ENCODE data around the gene TMEM130.

Gene TMEM130

GRCh38 chr7:98800996-98801395 is 68.8 kb downstream of the TMEM130 start:
- TF ChIP-seq ZBTB7A (IDR thresholded peaks at IDR 0.05; ENCODE audit: low read depth) (no peak), TAF1 (IDR thresholded peaks at IDR 0.05; ENCODE audit: low read depth) (no peak), NFIC (IDR thresholded peaks at IDR 0.05) (no peak), TCF12 (IDR thresholded peaks at IDR 0.05; ENCODE audit: low read depth) (no peak), TEAD4 (IDR thresholded peaks at IDR 0.05) (no peak), FOXM1 (IDR thresholded peaks at IDR 0.05; ENCODE audit: borderline replicate concordance, low read depth) (no peak), RAD21 (IDR thresholded peaks at IDR 0.05; ENCODE audit: low read depth) (no peak), CREB1 (IDR thresholded peaks at IDR 0.05; ENCODE audit: low read depth) (no peak), MAX (IDR thresholded peaks at IDR 0.05) (no peak)
- TF ChIP-seq, protein P1, sequence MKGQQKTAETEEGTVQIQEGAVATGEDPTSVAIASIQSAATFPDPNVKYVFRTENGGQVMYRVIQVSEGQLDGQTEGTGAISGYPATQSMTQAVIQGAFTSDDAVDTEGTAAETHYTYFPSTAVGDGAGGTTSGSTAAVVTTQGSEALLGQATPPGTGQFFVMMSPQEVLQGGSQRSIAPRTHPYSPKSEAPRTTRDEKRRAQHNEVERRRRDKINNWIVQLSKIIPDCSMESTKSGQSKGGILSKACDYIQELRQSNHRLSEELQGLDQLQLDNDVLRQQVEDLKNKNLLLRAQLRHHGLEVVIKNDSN (IDR thresholded peaks at IDR 0.05) = no peak
- TF ChIP-seq, protein P2, sequence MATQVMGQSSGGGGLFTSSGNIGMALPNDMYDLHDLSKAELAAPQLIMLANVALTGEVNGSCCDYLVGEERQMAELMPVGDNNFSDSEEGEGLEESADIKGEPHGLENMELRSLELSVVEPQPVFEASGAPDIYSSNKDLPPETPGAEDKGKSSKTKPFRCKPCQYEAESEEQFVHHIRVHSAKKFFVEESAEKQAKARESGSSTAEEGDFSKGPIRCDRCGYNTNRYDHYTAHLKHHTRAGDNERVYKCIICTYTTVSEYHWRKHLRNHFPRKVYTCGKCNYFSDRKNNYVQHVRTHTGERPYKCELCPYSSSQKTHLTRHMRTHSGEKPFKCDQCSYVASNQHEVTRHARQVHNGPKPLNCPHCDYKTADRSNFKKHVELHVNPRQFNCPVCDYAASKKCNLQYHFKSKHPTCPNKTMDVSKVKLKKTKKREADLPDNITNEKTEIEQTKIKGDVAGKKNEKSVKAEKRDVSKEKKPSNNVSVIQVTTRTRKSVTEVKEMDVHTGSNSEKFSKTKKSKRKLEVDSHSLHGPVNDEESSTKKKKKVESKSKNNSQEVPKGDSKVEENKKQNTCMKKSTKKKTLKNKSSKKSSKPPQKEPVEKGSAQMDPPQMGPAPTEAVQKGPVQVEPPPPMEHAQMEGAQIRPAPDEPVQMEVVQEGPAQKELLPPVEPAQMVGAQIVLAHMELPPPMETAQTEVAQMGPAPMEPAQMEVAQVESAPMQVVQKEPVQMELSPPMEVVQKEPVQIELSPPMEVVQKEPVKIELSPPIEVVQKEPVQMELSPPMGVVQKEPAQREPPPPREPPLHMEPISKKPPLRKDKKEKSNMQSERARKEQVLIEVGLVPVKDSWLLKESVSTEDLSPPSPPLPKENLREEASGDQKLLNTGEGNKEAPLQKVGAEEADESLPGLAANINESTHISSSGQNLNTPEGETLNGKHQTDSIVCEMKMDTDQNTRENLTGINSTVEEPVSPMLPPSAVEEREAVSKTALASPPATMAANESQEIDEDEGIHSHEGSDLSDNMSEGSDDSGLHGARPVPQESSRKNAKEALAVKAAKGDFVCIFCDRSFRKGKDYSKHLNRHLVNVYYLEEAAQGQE (IDR thresholded peaks at IDR 0.05; ENCODE audit: low read depth) = no peak

GRCh38 chr7:98797150-98797549 is 72.7 kb downstream of the TMEM130 start:
- TF ChIP-seq, protein P2 (IDR thresholded peaks at IDR 0.05; ENCODE audit: low read depth) = no peak
- peak; percentile 33; the same call in 1 of the 2 replicates for TF ChIP-seq NFIC (IDR thresholded peaks at IDR 0.05)
- peak; percentile 16; the same call in 1 of the 2 replicates for TF ChIP-seq TCF12 (IDR thresholded peaks at IDR 0.05; ENCODE audit: low read depth)
- no peak for TF ChIP-seq CREB1 (IDR thresholded peaks at IDR 0.05; ENCODE audit: low read depth)
